Uterus (tissue), 4 donors: ENCODE measurements around the gene WDR75. TPM values are rescaled to one million over a fixed set of nuclear protein-coding genes. Genes with fewer than 3 reads are reported as not detected.
A peak's percentile ranks its signal among the peaks of the same experiment; 100 is the strongest.

ENCODE experiments used
- DNase-seq, 2 donors: peaks; one replicate each; pipeline ENCODE4 v3.0.0-alpha.2; 2019 to 2020
- H3K27ac ChIP-seq, 2 donors: fragments of 200-600 bp; sonication (generic); 1 replicate in 1 of 2; 2 replicates in 1 of 2; pipeline ENCODE4 v1.5.1; 2016 to 2018
- H3K27me3 ChIP-seq, 2 donors: fragments of 200-600 bp; sonication (generic); one replicate each; pipeline ENCODE4 v1.5.1; 2018 to 2019; ENCODE audit warnings: control low read depth in 1 of 2
- H3K36me3 ChIP-seq, 2 donors: fragments of 200-600 bp; sonication (generic); one replicate each; pipeline ENCODE4 v1.5.1; 2019; ENCODE audit warnings: control low read depth in 1 of 2
- H3K4me1 ChIP-seq, 2 donors: fragments of 200-600 bp; sonication (generic); one replicate each; pipeline ENCODE4 v1.5.1; 2018 to 2019; ENCODE audit warnings: control low read depth in 1 of 2
- H3K4me3 ChIP-seq, 2 donors: fragments of 200-600 bp; sonication (generic); 1 replicate in 1 of 2; 2 replicates in 1 of 2; pipeline ENCODE4 v1.5.1; 2018 to 2019; ENCODE audit warnings: mild to moderate bottlenecking in 1 of 2
- H3K9me3 ChIP-seq, 2 donors: fragments of 200-600 bp; sonication (generic); one replicate each; pipeline ENCODE4 v1.5.1; 2019; ENCODE audit warnings: control low read depth in 1 of 2
- POLR2A ChIP-seq, 2 donors: fragments of 450-650 bp; IDR thresholded peaks; one replicate each; pipeline ENCODE4 v1.6.1; 2016; ENCODE audit warnings: antibody characterized with exemption in 2 of 2, mild to moderate bottlenecking in 1 of 2, moderate library complexity in 1 of 2
- intact Hi-C: fragments of 100-400 bp; cut with DNase I; formaldehyde crosslinking; loops from one replicate; pipeline ENCODE4 v1.15.1; 2023; ENCODE audit warnings: low total_unique reads
- total RNA-seq, 4 donors: library from RNA; depleted of rRNA in 3 of 4; stranded (reverse); fragments of >200 nt in 3 of 4; gene quantifications; one replicate each; pipeline versions ENCODE4 v1.1.0 to v1.2.4, GENCODE V29; 2014 to 2023
- TF ChIP-seq, protein P1 (sequence below), 4 experiments: fragments of 200-600 bp in 2 of 4; fragments of 450-650 bp in 2 of 4; sonication (generic) in 2 of 4; IDR thresholded peaks; one replicate each; pipeline ENCODE4 v1.5.1; 2016 to 2019; ENCODE audit warnings: antibody characterized with exemption in 4 of 4, mild to moderate bottlenecking in 2 of 4, moderate library complexity in 1 of 4
- donor health status: DM: yes; HTN: yes; CAD: no.

WDR75 gene
- total RNA-seq, 4 donors from 2014 or later = 24.8 to 103 (median 48.8) TPM

DNA sequence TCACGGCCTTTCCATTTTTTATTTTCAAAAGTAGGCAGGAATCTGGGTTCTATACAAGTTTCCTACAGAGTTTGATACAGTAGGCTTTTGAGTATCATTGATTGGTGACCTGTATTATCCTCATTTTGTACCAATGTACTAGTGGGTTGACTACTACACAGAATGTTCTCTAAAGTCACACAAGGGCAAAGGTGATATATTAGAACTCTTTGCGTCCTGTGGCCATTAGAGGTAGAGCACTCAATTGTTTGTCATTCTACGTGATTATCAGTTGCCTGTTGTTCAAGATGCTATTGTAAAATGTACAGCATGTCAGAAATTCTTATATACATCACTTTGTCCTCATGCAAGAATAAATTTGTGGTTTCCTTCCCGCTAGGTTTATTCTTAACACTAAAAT, 24.8 kb downstream of the WDR75 start:
- no peaks in the 10 kb centered on the region for H3K27me3 ChIP-seq
- TF ChIP-seq POLR2A (IDR thresholded peaks at IDR 0.05) = no peak
- TF ChIP-seq, protein P1, sequence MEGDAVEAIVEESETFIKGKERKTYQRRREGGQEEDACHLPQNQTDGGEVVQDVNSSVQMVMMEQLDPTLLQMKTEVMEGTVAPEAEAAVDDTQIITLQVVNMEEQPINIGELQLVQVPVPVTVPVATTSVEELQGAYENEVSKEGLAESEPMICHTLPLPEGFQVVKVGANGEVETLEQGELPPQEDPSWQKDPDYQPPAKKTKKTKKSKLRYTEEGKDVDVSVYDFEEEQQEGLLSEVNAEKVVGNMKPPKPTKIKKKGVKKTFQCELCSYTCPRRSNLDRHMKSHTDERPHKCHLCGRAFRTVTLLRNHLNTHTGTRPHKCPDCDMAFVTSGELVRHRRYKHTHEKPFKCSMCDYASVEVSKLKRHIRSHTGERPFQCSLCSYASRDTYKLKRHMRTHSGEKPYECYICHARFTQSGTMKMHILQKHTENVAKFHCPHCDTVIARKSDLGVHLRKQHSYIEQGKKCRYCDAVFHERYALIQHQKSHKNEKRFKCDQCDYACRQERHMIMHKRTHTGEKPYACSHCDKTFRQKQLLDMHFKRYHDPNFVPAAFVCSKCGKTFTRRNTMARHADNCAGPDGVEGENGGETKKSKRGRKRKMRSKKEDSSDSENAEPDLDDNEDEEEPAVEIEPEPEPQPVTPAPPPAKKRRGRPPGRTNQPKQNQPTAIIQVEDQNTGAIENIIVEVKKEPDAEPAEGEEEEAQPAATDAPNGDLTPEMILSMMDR (IDR thresholded peaks at IDR 0.05) = no peak
- peak overlapping the region in 1 of 2 donors; percentile 38 for H3K27ac ChIP-seq
- intact Hi-C loops = no loop called here
- no peaks in the 10 kb centered on the region for H3K36me3 ChIP-seq
- H3K4me3 ChIP-seq = no peak overlapping the region
- DNase-seq = no peak
- no peaks in the 10 kb centered on the region for H3K4me1 ChIP-seq
- H3K9me3 ChIP-seq = no peaks in the 10 kb centered on the region

DNA sequence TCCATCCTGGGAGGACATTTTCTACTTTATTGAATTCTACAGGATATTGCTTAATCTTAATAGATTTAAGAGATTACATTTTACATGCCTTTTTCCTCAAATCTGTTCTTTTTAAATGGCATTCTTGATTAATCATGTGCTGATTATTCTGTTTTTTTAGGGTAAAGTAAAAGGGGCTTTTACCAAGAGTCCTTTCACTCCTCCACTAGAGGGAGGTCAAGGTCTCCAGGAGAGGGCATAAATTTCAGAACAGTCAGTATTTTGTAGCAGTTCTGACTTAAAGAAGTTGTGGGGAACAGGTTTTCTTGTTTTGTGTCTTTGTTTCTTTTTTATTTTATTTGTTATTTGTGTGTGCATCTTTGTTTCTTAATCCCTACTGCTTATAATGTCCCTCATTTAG, 25.4 kb downstream of the WDR75 start:
- Histone ChIP-seq H3K27me3 (no peaks in the 10 kb centered on the region), H3K36me3 (no peaks in the 10 kb centered on the region), H3K27ac (peak overlapping the region in 1 of 2 donors; percentile 2), H3K9me3 (no peaks in the 10 kb centered on the region), H3K4me3 (no peak overlapping the region), H3K4me1 (no peaks in the 10 kb centered on the region)
- DNase-seq = no peak
- intact Hi-C loops = no loop called here
- TF ChIP-seq, protein P1 (IDR thresholded peaks at IDR 0.05) = peak; percentile 59 to 72 (median 66)
- no peak for TF ChIP-seq POLR2A (IDR thresholded peaks at IDR 0.05)

DNA sequence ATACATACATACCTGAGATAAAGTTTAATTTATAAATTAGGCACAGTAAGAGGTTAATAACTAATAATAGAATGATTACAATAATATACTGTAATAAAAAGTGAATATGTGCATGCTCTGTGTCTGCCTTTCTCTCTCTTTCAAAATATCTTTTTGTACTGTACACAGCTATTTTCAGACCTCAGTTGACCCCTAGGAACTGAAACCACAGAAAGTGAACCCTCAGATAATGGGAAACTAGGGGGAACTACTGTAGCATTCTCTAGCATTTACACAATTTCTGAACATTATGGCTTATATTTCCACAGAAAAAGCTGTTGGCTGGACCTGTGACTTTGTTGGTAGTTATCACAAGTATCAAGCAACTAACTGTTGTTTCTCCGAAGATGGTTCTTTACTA, 25.9 kb downstream of the WDR75 start:
- Histone ChIP-seq H3K36me3 (no peaks in the 10 kb centered on the region), H3K9me3 (no peaks in the 10 kb centered on the region), H3K4me3 (no peak overlapping the region), H3K4me1 (no peaks in the 10 kb centered on the region), H3K27ac (peak overlapping the region in 1 of 2 donors; percentile 2), H3K27me3 (no peaks in the 10 kb centered on the region)
- DNase-seq = no peak
- TF ChIP-seq POLR2A (IDR thresholded peaks at IDR 0.05) = no peak
- TF ChIP-seq, protein P1 (IDR thresholded peaks at IDR 0.05) = no peak
- intact Hi-C loops = no loop called here

DNA sequence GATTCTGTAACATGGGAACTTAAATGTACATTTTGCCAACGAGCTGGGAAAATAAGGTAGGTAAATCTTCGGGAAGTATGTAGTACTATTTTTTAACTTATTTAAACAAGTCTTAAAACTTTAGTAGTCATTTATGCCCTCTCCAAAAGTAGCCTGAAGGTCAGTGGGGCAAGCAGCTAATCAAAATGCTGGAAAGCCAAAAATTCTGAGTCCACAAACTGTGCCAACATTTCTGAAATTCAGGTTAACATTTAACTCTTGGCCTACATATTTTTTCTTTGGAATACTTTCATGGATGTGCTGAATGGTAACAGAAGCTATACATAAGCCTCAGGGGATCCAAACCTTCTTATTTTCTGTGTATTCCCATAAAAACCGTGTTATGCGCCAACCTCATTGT, 26.3 kb downstream of the WDR75 start:
- Histone ChIP-seq H3K4me3 (no peak overlapping the region), H3K36me3 (no peaks in the 10 kb centered on the region), H3K4me1 (no peaks in the 10 kb centered on the region), H3K27me3 (no peaks in the 10 kb centered on the region), H3K9me3 (no peaks in the 10 kb centered on the region), H3K27ac (no peak overlapping the region)
- DNase-seq = no peak
- intact Hi-C loops = no loop called here
- TF ChIP-seq, protein P1 (IDR thresholded peaks at IDR 0.05) = no peak
- TF ChIP-seq POLR2A (IDR thresholded peaks at IDR 0.05) = no peak

DNA sequence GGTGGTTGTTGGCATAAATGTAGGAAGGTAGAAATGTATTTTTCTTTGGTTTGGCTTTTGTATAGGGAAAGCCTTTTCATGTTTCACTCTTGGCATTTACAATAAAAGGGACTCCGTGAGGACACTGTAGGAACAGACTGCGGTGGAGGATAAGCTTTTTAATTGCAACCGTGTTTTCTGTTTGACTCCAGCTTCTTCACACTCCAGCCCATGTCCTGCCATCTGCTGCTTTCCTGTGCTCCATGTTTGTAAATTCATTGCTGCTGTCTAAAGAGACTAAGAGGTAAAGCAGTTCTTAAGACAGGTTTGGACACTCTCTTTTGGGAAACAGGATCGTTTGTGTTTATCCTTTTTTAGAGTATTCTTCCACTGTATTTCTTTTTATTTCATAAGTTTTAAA, 33.3 kb downstream of the WDR75 start:
- intact Hi-C loops = no loop called here
- Histone ChIP-seq H3K36me3 (no peaks in the 10 kb centered on the region), H3K27ac (no peak overlapping the region), H3K27me3 (no peaks in the 10 kb centered on the region), H3K4me1 (no peaks in the 10 kb centered on the region), H3K4me3 (no peak overlapping the region), H3K9me3 (no peaks in the 10 kb centered on the region)
- DNase-seq = no peak
- TF ChIP-seq POLR2A (IDR thresholded peaks at IDR 0.05) = no peak
- TF ChIP-seq, protein P1 (IDR thresholded peaks at IDR 0.05) = no peak
